Endothelial cell of hepatic sinusoid (primary cell): Measurements from ENCODE around the gene PDE8B.

Experiments used
- in situ Hi-C: cut with HindIII; loops from 2 replicates; pipeline ENCODE4 v1.10.0; 2017; ENCODE audit warnings: low sequenced_read_pairs

Gene PDE8B, protein sequence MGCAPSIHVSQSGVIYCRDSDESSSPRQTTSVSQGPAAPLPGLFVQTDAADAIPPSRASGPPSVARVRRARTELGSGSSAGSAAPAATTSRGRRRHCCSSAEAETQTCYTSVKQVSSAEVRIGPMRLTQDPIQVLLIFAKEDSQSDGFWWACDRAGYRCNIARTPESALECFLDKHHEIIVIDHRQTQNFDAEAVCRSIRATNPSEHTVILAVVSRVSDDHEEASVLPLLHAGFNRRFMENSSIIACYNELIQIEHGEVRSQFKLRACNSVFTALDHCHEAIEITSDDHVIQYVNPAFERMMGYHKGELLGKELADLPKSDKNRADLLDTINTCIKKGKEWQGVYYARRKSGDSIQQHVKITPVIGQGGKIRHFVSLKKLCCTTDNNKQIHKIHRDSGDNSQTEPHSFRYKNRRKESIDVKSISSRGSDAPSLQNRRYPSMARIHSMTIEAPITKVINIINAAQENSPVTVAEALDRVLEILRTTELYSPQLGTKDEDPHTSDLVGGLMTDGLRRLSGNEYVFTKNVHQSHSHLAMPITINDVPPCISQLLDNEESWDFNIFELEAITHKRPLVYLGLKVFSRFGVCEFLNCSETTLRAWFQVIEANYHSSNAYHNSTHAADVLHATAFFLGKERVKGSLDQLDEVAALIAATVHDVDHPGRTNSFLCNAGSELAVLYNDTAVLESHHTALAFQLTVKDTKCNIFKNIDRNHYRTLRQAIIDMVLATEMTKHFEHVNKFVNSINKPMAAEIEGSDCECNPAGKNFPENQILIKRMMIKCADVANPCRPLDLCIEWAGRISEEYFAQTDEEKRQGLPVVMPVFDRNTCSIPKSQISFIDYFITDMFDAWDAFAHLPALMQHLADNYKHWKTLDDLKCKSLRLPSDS

DNA sequence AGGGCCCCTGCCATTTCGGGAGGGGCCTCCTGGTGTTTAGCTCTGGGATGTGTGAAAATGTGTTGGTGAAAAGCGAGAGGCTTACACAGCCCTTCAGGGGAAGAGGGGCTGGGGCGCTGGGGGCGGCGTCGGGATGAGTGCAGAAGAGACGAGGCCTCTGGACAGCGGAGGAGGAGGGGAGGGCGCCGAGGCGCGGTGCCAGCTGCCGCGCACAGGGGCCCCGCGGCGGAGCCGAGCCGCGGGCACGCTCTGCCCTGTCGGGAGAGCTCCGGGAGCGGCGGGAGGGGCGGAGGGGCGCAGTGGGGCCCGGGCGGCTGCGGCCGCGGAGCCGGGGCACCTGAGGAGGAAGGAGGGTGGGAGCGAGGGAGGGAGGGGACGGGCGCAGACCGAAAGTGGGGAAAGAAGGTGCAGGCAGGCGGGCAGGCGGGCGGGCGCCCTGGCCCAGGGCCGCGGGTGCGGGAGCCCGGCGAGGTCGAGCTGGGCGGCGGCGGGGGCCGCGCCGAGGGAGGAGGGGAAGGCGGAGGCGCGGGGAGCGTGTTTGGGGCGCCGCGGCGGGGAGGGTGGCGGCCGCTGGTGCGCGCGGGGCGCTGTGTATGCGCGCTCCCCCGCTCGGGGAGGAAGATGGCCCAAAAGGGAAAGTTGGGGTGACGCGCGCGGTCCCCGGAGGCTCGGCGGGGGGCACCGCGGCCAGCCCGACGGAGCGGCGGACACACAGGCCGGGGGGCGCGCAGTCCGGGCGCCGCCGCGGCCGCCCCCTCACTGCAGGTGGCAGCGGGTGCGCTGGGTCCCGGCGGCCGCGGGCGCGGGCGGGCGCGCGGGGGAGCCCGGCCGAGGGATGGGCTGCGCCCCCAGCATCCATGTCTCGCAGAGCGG, at the start of gene PDE8B:
TSS of gene PDE8B (plus strand) at position 590 of the 873 bp plus-strand sequence. CDS start at position 836, 246 bp downstream.
- in situ Hi-C loops = loop anchor here (5.0 kb wide), 1 partner anchor 62 kb away; no protein-coding TSS in a partner anchor

DNA sequence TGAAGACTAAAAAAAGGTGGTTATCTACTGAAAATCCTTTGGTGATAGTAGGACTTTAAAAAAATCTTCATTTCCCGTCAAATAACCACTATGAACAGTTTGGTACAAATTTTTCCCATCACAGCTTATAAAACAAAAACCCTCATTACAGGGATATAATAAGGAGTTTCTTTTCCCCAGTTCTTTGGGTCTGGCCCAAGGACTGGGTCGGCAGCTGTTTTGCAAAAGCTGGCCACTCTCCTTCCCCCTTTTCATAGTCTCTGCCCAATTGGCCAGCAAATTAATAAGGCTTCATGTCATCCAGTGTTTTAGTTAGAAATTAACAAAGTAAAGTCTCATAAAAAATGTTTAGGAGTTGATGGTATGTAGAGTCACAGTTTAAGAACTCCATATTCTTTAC, 47.0 kb upstream of the PDE8B start:
- in situ Hi-C loops = no loop called here

DNA sequence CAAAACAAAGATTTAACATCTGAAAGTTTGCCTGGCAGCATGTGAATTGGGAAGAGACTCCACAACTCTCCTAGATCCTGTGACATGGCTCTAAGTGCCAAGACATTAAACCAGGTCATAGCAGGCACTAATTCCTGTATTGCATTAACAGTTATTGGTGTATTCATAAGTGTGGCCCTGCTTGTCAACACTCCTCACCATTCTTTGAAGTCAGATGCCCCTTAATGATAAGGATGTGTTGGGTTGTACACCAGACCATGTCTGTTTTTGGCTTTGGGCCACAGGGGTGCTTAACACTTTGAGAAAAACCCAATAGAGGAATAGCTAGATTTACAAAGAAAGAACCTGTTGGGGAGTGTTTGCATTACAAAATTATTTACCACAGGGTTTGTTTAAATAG, 43.4 kb upstream of the PDE8B start:
- in situ Hi-C loops = no loop called here

DNA sequence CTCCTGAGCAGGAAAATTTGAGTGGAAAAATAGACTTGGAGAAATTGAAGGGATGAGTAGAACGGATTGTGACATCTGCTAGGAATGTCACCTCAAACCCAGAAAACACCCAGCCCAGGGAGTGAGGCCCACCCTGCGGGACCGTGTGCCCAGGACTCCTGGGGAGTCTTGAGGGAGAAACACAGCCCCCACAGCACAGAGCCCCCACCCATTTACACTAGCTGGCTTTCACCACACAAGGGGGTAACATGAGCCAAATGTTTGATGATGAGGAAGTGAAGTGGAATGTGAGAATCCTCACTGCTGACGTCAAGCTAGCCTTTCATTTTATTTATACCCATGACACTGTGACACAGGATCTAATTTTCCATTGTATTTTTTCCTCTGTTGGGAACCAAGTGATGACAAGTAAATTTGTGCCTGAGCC, 42.8 kb upstream of the PDE8B start:
- in situ Hi-C loops = no loop called here

DNA sequence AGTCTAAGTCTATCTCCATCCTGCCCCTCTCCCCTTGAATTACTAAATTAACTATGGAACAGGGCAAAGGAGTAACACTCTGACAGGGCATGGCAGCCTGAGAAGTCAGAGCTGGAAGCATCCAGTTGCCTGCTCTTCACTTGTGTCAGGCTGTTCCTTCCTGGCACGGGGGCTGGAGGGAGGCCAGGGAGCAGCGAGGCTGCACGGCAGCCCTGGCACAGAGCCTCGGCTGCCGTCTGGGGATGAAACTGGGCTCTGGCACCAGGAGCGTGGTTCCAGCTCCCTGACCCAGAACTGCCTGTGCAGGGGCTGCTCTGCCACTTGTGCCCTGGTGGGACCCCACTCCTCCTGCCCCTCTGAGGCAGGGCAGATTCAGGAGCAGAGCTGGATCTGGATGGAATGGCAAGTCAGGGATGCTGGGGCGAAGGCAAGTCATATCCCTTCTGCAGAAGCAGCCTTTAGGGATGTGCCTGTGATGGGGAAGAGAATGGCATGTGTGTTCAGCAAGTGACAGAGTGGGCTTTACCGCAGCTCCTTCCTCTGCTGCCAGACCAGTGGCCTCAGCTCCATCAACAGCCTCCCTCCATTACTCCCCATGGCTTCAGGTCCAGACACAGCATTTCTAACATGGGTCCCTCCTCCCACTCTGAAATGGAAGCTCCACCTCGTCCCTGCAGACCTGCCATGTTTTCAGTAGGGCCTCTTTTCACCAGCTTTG, 42.2 kb upstream of the PDE8B start:
- in situ Hi-C loops = no loop called here

DNA sequence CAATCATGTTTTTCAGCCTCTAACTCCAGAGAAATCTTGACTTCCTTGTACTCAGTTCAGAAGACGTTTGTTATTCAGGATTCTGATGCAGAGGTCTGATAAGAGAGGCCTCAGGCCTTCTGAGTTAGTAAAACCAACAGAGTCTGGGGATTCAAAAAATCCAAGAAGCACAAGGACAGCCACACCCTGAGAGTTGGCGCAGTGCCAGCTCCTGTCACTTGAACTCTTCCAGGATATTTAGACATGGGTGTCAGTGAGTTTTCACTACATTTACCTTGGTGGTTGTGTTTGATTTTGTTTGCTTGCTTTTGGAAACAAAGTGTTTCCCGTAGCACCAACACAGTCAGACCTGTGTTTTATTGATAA, 41.6 kb upstream of the PDE8B start:
- in situ Hi-C loops = no loop called here

DNA sequence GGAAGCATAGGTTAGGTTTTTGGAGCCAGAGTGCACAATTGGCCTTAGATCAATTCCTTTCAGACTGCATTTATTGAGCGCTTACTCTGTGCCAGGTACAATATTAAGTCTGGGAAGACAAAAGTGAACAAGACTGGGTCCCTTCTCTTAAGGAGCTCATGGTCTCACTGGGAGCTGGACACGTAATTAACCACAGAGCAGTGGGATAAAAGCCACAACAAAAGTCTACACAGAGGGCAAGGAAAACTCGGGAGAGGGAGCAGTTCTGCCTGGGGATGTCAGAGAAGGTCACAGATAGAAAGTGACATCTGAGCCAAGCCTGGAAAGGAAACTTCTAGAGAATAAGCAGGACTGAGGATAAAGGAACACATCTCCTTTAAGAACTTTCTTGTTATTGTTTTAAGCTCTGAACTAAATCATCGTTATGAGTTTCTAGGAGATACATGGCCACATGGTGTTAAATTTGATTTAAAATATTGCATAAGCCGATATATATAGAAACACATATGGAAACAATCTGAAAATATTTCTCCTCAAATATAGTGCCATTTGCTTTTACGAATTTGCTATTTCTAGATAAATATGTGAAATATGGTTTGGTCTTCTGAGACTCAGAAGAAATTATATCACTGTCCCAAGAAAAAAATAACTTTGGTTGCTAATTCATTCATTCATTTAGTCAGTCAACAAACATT, 40.1 kb upstream of the PDE8B start:
- in situ Hi-C loops = no loop called here

DNA sequence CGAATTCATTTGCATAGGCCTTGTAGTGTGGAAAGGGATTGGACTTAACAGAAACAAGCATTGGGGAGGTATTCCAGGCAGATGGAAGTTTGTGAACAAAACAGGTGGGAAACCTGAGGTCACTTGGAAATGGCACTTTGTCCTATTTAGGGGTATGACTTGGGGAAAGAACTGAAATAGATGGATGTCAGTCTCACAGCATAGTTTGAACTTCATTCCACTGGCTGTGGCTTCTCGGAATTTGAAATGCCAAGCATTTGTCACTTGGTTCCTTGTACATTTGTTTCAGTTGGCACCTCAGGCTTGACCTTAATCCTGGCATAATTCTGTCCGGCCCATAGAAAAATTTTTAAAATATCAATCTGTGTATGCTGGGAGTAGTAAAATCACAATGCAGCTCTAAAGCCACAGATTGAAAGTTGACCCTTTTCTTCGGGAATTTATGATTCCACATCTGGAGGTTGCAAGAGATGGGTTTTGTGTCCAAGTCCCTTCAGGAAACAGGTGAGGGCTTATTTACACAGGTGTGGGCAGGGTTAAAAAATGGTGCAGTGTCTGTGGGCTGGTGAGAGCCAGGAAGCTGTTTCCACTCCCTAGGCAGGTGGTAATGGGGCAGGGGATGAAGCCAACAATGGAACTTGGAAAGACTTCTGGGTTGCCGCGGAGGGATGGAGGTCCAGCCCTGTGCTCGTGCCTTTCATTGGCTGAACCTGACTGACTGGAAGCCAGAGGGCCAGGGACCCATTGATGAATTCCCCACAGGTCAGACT, 39.2 kb upstream of the PDE8B start:
- in situ Hi-C loops = no loop called here

DNA sequence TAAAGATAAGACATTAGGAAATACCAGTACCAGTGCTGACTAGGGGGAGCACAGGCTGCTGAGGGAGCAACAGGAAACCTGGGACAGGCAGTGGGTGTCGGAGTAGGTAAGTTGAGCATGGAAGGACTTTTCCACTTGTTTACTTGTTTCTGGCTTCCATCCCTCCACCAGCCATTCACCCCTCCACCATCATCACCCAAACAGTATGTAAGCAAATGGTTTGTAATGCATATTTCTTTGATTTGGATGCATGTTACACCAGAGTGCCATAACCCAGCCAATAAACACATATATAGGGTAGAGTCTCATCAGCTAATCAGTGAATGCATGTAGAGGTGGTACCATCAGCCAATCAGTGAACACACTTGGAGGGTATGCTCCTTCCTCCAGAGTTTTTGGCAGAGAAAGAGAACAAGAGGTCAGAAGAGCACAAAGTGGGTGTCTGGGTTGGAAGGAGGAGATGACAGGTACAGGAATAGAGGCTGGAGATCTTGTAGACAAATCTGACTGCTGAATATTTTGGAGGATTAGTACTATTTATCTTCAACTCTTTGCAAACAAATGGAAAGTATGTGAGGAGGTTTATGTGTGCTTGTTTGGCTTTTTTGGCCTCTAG, 37.7 kb upstream of the PDE8B start:
- in situ Hi-C loops = no loop called here

DNA sequence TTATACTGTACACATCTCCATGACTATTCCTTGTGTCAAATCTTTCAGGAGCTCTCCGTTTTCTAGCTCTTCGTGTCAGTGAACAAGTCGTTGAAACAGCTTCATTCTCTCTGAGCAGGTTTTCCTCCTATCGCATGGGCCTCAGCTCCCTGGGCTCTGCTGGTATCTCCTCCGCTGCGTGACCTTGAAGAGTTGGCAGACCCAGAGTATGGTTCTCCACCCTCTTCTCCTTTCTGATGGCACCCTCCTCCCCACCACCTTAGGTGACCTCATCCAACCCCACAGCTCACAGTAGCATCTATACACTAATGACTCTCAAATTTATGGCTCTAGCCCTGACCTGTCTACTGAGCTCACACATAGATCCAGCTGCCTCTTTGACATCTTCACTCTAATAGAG, 36.0 kb upstream of the PDE8B start:
- in situ Hi-C loops = no loop called here

DNA sequence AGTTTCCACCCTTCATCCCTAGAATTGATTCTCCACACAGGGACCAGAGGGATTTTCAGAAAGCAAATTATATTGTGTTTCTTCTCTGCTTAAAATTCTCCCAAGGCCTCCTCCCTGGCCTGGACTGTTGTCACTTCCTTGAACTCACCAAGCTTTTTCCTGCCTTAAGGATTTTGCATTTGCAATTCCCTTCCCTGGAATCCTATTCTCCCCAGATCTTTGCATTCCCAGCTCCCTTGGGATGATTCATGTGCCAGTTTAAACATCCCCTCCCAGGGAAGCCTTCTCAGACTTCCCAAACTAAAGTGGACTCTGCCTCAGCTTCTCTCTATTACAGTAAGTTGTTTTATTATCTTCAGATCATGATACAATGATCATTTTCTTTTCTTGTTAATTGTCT, 35.2 kb upstream of the PDE8B start:
- in situ Hi-C loops = no loop called here

DNA sequence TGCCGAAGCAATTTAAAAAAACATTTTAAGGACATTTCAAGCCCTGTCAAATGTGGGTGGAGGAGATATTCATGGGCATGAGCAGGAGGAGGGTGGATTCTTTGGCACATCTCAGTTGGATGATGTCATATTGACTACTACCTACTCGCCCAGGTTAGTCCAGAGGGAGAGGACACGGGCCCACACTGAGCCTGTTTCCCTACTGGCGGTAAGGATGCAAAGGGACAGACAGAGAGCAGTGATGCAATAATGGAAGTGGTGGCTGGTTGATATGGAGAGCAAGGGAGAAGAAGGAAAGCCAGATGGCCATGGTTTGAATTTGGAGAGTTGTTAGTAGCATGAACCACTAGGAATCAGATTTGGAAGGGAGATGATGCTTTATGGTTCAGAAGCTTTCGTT, 34.1 kb upstream of the PDE8B start:
- in situ Hi-C loops = no loop called here

DNA sequence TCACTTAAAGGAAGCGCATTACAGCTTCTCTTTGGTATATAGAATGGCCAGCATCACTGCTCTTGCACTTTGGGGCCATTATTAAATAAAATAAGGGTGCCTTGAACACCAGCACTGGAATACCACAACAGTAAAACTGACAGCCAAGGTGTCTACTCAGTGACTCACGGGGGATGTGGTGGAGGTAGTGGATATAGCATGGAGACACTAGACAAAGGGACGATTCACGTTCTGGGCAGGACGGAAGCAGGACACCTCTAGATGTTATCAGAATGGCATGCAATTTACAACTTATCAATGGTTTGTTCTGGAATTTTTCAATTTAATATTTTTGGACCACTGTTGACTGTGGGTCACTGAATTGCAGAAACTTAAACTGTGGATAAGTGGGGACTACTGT, 32.9 kb upstream of the PDE8B start:
- in situ Hi-C loops = no loop called here

DNA sequence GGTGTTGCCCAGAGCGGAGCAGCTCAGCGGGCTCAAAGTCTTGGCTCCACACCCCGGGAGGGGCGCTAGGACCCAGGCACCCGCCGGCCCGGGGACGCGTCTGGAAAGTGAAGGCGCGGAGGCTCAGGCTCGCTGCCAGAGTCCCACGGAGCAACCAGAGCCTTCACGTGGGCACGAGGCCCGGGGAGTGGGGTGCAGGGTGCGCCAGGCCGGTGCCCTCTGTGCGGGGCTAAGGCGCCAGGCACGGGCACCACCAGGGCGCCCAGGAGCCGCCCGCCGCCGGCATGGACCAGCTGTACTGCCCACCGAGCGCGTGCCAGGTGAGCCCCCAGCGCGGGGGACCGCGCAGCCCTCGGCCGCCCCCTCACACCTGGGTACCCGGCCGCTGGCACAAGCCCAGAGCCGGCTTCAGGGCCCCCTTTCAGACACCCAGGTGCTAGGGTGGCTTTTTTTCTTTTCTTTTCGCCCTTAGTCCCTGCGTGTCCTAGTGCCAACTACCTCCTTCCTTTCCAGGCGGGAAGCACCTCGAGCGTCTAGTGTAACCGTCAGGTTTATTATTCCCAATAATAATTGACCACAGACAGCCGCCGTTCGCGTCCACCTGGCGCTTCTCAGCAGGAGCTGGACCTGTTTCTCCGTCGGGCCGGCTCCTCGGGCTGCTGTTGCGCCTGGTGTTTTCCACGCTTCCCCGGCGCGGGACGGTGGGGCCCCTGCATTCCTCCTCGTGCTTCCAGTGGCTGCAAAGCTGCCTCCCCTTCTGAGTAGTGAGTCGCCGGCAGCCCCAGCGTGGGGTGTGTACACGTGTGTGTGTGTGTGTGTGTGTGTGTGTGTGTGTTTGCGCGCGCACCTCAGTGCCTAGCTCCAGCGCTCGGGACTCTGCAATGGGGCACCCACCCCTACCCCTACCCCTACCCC, 30.1 kb upstream of the PDE8B start:
- in situ Hi-C loops = no loop called here

DNA sequence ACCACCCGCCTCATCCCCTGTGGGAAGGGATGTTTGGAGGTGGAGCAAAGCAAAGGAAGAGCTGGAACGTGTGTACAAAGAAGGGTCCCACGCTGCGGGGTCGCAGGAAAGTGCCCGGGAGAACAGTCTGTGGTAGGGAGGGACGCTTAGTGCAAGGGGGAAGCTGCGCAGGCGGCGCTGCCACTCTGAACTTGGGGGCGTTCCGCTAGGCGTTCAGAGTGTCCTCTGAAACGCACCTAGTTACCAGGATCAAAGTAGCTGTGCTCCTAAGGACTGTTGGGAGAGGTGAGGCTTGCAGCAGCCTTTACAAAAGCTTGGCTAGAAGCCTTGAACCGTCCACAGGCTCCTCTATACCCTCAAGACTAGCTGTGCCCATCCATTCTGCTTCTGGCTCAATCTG, 29.3 kb upstream of the PDE8B start:
- in situ Hi-C loops = no loop called here

DNA sequence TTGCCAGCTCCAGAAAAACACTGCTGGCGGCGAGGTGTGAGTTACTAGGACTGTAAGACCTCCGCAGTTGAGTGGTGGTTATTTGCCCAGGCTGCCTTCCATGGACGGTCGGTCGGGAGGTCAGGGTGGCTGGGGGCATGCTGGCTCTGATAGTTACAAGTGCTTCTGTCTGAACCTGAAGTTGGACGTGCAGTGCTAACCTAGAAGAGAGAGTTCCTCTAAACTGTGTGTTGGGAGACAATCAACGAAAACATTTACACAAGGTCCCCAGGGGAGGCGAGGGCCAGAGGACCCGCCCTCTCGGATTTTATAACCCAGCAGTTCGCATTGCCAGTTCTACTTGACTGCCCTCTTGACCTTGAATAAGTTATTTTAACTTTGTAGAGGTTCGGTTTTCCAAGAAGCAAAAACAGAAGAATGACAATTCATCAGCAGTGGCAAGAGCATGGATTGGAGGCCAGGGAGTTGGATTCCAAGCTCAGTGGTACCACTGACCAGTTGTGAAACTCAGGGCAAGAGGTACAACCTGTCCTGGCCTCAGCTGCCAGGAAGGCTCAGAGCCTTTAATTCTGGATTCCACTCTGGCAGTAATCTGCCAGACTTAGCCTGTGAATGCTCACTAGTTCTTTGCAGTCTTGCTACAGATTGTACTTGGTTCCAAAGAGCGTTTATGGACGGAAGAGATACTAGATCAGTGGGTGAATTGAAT, 28.7 kb upstream of the PDE8B start:
- in situ Hi-C loops = no loop called here

DNA sequence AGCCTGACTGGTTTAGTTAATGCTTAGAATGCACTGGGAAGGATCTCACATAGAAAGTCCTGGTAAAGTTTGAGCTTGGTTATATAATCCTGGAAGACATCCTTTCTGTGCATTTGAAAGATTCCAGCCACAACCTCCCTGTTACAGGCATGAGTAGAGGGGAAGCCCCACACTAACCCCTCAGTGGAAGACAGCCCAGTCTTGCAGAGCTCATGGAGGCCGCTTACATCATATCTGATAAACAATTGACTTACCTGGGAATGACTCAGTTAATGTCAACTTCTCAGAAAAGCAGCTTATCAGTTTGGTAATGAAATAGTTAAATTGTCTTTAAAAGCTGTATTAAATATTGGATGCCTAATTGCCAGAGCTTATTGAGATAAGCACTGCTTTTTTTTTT, 28.1 kb upstream of the PDE8B start:
- in situ Hi-C loops = no loop called here
